RWPE1 (cell line): ENCODE results near the gene SUMO1.

Experiments
- CTCF ChIA-PET: fragments of 350-600 bp; sonication (Branson Sonifier 250); formaldehyde crosslinking; extraction: SDS; loops from one replicate; lab custom pipeline; 2021; lab: Yijun Ruan, JAX
- POLR2A ChIA-PET: fragments of 400-600 bp; formaldehyde crosslinking; extraction: SDS; loops from one replicate; lab custom pipeline; 2020; ENCODE audit warnings: antibody characterized with exemption; ENCODE audit not compliant: low non-redundant PET; lab: Yijun Ruan, JAX
- DNase-seq: peaks from one replicate; pipeline ENCODE4 v3.0.0; 2012; ENCODE audit warnings: low spot score
- H3K27ac ChIP-seq: fragments of 450-650 bp; 2 replicates; pipeline ENCODE4 v1.5.1; 2017
- TF ChIP-seq, protein P1 (sequence below): fragments of 450-650 bp; conservative IDR thresholded peaks from 2 replicates; pipeline ENCODE4 v1.5.1; 2017; ENCODE audit warnings: low read depth, mild to moderate bottlenecking

SUMO1 gene

DNA sequence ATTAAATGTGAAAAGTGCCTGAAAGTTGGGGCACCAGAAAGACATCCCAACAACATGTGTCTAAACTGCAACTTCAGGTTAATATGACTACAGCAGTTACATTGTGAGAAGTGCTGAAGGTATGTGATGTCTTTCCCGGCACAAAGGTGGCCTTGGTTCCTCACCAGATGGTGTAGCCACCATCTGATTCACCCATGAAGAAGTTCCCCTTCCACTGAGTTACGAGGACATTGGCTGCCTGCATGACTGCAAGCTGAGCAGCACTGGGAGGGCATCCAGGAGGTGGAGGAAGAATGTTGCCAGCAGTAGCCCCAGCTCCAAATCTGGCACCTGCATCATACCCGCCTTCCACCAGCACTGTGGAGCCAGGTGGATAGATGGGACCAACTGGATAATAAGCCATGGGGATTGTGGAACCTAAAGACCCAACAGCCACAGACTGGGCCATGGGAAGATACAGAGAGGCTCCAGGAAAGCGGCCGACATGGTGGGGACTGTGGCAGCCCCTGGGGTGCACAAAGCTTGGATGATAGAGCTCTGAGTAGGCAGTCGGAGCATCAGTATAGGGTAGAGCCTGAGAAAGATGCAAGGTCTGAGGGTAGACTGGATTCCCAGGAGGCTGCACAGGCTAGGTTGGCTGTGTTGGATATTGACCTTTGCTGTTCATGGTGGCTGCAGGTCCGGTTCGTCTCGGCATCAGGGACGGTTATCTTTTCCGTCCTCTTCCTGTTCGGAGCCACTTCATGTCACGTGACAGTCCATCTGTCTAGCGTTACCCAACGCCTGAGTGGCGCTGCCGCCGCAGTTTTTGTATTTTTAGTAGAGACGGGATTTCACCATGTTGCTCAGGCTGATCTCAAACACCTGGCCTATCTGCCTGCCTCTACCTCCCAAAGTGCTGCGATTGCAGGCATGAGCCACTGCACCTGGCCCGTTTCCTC lies 36.9 kb downstream of the SUMO1 start:
- TF ChIP-seq, protein P1, sequence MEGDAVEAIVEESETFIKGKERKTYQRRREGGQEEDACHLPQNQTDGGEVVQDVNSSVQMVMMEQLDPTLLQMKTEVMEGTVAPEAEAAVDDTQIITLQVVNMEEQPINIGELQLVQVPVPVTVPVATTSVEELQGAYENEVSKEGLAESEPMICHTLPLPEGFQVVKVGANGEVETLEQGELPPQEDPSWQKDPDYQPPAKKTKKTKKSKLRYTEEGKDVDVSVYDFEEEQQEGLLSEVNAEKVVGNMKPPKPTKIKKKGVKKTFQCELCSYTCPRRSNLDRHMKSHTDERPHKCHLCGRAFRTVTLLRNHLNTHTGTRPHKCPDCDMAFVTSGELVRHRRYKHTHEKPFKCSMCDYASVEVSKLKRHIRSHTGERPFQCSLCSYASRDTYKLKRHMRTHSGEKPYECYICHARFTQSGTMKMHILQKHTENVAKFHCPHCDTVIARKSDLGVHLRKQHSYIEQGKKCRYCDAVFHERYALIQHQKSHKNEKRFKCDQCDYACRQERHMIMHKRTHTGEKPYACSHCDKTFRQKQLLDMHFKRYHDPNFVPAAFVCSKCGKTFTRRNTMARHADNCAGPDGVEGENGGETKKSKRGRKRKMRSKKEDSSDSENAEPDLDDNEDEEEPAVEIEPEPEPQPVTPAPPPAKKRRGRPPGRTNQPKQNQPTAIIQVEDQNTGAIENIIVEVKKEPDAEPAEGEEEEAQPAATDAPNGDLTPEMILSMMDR = no peak
- DNase-seq = no peak
- ChIA-PET CTCF (no interaction called here), POLR2A (no interaction called here)
- H3K27ac ChIP-seq = no peak overlapping the region

DNA sequence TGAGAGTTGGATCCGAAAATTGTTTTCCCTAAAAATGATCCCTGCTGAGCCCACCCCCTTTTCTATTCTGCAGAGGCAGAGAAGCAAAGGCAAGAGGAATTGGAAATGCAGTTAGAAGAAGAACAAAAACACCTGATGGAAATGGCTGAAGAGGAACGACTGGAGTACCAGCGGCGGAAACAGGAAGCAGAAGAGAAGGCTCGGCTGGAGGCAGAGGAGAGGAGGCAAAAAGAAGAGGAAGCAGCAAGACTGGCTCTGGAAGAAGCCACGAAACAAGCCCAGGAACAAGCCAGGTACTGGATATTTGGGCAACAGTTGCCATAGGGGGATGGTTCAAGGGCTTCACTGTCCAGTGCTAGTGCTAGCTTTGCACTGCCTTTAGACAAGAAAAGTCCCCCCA lies 41.7 kb downstream of the SUMO1 start:
- DNase-seq = no peak
- TF ChIP-seq, protein P1 = no peak
- no peak overlapping the region for H3K27ac ChIP-seq
- POLR2A ChIA-PET = no interaction called here
- CTCF ChIA-PET = interaction anchor here (0.6 kb wide), 1 partner anchor 226 kb away, joined by 3 read pairs; no protein-coding TSS in a partner anchor

GRCh38 chr2:202194418-202194817 lies 44.0 kb downstream of the SUMO1 start:
- ChIA-PET CTCF (no interaction called here), POLR2A (no interaction called here)
- TF ChIP-seq, protein P1 = no peak
- no peak for DNase-seq
- no peak overlapping the region for H3K27ac ChIP-seq

DNA sequence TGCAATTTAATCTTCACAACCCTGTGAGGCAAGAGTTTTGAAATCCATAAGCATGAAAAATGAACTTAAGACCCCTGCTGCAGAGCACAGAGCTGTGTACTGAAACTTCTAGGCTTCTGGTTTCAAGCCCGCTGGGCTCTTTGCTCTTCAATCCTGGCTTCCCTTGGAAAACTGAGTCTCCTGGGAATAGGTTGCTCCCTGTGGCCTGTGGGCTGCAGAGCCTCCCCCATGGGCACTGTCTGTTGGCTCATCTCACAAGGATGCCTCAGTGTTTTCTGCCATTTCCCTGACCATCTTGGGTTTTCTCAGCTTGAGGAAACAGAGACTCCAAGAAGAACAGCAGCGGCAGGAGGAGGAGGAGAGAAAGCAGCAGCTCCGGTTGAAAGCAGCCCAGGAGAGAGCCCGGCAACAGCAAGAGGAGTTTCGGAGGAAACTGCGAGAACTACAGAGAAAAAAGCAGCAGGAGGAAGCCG lies 44.5 kb downstream of the SUMO1 start:
- ChIA-PET POLR2A (no interaction called here), CTCF (no interaction called here)
- H3K27ac ChIP-seq = no peak overlapping the region
- no peak for DNase-seq
- TF ChIP-seq, protein P1 = no peak

- TF ChIP-seq, protein P1 = no peak
- POLR2A ChIA-PET = no interaction called here
- DNase-seq = no peak
- H3K27ac ChIP-seq = no peak overlapping the region
- CTCF ChIA-PET = interaction anchor here (0.5 kb wide), 1 partner anchor 388 kb away, joined by 5 read pairs; no protein-coding TSS in a partner anchor
Observed at GRCh38 chr2:202193305-202193704, 45.1 kb downstream of the SUMO1 start.

DNA sequence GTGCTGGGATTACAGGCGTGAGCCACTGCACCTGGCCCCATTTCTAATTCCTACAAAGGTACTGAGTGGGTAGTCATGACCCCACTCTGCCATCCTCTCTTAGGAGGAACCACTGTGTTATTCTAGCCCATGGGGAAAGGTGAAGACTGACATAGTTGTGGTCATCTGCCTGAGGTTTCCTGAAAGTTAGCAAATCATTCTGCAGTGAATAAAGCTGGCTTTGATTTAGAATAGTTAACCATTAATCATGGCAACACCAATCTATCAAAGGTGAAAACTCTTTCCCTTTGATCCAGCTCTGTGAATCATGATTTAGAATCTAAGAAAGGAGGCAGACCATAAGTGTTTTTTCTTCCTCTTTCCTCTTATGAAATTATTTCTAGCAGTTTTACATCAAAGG lies 50.8 kb downstream of the SUMO1 start:
- H3K27ac ChIP-seq = no peak overlapping the region
- ChIA-PET CTCF (no interaction called here), POLR2A (no interaction called here)
- TF ChIP-seq, protein P1 = no peak
- no peak for DNase-seq
